ENCODE data around the gene ADAMTS7.
"Not testable (repeated sequence)": the region's sequence is repeated elsewhere in the genome, so short reads cannot be mapped to it uniquely, and the experiment has no call there.

The ADAMTS7 gene

GRCh38 chr15:78811124-78811824 lies at the start of gene ADAMTS7:
Gene ADAMTS7 (minus strand): TSS chr15:78811464. CDS start chr15:78811220, 244 bp downstream.
- DNase-seq: peak; percentile 24 to 27

- DNase-seq: peak; percentile 69 to 72
These were observed 48.9 kb upstream of the ADAMTS7 start for GRCh38 chr15:78859971-78860719.

DNA sequence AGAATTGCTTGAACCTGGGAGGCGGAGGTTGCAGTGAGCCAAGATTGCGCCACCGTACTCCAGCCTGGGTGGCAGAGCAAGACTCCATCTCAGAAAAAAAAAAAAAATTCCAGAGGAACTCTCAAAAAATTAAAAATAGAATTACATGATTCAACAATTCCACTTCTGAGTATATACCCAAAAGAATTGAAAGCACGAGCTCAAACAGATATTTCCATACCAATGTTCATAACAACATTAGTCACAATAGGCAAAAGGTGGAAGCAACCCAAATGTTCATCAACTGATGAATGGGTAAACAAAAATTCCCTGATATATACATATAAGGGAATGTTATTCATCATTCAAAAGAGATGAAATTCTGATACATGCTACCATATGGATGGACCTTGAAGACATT lies 44.5 kb upstream of the ADAMTS7 start:
- no peak for DNase-seq

DNA sequence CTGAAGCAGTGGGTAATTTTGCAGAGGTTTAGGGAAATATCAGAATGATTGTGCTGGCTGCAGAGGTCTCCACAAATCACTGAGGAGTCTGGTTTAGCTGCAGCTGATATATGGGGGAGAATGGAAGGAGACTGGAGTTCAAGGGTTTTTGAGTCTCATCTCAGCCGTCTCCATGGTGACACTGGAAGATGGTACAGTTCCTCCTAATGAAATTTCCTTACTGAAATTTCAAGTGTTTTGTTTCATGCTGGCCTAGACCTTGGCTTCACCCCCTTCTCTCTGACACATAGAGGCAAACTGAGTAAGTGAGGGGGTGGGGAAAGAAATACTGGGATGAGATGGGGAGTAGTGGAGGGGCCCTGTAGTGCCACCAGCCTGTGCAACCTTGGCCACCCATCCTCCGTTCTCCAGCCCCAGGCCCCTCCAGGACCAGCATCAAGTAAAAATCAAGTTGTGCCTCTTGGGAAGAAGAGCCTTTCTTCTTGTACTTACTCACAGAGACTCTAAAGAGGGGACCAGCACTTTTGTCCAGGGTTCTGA lies 43.6 kb upstream of the ADAMTS7 start:
- DNase-seq: no peak

- DNase-seq: no peak
These were observed 42.2 kb upstream of the ADAMTS7 start for GRCh38 chr15:78853500-78853899.

GRCh38 chr15:78850941-78851755 lies 39.9 kb upstream of the ADAMTS7 start:
- DNase-seq: no peak

GRCh38 chr15:78850352-78850751 lies 39.1 kb upstream of the ADAMTS7 start:
- no peak for DNase-seq

DNA sequence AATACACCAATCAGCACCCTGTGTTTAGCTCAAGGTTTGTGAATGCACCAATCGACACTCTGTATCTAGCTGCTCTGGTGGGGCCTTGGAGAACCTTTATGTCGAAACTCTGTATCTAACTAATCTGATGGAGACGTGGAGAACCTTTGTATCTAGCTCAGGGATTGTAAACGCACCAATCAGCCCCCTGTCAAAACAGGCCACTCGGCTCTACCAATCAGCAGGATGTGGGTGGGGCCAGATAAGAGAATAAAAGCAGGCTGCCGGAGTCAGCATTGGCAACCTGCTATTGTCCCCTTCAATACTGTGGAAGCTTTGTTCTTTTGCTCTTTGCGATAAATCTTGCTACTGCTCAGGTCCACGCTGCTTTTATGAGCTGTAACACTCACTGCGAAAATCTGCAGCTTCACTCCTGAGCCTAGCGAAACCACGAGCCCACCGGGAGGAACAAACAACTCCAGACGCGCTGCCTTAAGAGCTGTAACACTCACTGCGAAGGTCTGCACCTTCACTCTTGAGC lies 36.2 kb upstream of the ADAMTS7 start:
- DNase-seq: not testable (repeated sequence)

DNA sequence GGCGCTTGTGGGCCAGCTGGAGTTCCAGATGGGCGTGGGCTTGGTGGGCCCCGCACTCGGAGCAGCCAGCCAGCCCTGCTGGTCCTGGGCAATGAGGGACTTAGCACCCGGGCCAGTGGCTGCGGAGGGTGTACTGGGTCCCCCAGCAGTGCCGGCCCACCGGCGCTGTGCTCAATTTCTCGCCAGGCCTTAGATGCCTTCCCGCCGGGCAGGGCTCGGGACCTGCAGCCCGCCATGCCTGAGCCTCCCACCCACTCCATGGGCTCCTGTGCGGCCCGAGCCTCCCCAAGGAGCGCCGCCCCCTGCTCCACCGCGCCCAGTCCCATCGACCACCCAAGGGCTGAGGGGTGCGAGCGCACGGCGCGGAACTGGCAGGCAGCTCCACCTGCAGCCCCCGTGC lies 35.6 kb upstream of the ADAMTS7 start:
- not testable (repeated sequence) for DNase-seq

GRCh38 chr15:78842519-78842918 lies 31.3 kb upstream of the ADAMTS7 start:
- DNase-seq: no peak

DNA sequence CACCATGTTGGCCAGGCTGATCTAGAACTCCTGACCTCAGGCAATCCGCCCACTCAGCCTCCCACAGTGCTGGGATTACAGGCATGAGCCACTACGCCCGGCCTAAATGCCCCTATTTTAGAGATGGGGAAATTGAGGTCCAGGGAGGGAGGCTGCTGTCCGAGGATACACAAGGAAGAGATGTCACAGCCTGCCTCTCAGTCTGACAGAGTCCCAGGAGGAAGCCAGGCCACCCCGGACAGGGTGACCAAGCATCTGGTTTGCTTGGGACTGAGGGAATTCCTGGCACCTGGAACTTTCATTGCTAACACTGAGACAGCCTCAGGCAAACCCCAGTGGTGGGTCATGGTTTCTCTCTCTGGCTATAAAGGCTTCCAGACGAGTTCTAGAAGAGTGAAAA lies 30.6 kb upstream of the ADAMTS7 start:
- DNase-seq: no peak

GRCh38 chr15:78841376-78841706 lies 30.1 kb upstream of the ADAMTS7 start:
- DNase-seq: no peak

GRCh38 chr15:78840661-78841375 lies 29.6 kb upstream of the ADAMTS7 start:
- DNase-seq: no peak

GRCh38 chr15:78839151-78839550 lies 27.9 kb upstream of the ADAMTS7 start:
- not testable (repeated sequence) for DNase-seq

DNA sequence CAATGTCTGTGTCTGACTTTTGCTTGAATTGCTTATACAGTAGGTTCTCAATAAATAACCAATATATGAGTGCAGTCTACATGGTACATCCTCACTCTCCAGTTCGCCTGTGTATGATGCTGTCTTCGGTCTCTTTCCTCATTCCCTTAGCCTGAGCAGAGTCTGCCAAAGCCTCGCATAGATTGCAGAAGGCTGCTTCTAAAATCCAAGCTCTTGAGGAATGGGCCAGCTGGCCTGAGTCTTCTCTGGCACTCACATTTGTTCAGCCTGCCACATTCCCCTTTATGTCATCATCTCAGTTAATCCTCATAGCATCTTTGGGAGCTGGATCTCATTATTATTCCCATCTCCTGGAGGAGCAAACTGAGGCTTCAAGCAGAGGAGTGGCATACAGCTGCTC lies 27.2 kb upstream of the ADAMTS7 start:
- DNase-seq: no peak

DNA sequence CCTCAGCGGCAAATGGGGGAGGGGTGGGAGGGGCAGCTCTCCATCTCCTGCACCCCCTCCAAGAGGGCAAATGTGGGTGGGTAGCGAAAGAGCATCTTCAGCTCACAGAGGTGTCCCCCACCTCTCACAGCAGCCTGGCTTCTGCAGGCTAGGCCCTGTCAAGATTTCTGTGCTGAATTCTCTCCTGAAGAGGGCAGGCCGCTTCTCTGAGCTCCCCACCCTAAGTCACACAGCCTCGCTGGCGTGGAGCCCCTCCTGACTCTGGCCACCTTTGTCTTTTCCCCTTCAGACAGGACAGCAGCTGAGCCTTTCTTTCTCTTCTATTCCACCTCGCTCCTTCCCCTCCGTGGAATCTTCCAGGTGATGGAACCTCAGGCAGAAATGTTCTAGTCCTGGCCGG lies 26.3 kb upstream of the ADAMTS7 start:
- no peak for DNase-seq

- no peak for DNase-seq
These were observed 25.9 kb upstream of the ADAMTS7 start for GRCh38 chr15:78837131-78837530.

GRCh38 chr15:78836333-78836732 lies 25.1 kb upstream of the ADAMTS7 start:
- no peak for DNase-seq

DNA sequence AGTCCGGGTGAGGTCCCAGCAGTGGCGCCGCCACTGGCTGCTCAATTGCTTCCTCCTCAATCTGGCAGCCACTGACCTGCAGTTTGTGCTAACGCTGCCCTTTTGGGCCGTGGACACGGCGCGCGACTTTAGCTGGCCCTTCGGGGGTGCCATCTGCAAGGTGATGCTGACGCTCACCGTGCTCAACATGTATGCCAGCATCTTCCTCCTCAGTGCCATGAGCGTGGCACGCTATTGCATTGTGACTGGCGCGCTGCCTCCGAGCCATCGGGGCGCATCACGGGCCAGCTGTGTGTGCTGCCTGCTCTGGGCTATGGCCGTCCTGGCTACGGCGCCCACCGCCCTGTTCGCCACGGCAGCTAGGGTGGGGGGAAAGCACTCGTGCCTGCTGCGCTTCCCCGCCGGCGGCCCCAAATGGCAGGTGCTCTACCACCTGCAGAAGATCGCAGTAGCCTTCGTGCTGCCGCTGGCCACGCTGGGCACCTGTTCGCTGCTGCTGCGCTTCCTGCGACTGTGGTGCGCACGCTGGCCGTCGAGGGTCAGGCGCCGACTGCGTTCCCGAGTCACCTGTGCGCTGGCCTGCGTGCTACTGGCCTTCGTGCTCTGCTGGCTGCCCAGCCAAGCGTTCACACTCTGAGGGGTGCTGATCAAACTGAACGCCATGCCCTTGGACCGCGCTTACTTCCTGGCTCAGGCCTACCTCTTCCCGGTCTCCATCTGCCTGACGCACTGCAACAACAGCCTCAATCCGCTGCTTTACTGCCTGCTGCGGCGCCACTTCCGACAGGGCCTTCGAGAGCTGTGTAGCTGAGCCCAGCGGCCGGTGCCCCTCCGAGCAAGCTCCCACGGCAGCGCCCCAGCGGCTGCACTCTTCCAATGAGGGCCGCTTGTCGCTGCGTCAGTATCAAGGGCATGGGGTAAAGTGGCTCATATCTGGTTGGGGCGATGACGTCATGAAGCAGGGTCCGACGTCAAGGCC lies 20.3 kb upstream of the ADAMTS7 start:
- no peak for DNase-seq

- no peak for DNase-seq
These were observed 19.4 kb upstream of the ADAMTS7 start for GRCh38 chr15:78830514-78831228.

GRCh38 chr15:78828920-78829319 lies 17.7 kb upstream of the ADAMTS7 start:
- no peak for DNase-seq

Data from activated CD4-positive, alpha-beta T cell treated with anti-CD3 and anti-CD28 coated beads, Interleukin-2, amount 50 U/mL, for 4 hours (primary cell).